B cell (primary cell): ENCODE data around the gene UTS2B. TPM values are rescaled to one million over a fixed set of nuclear protein-coding genes. Genes with fewer than 3 reads are reported as not detected.

Experiments
- ATAC-seq: fragments of 200-7000 bp; cut with Tn5 transposase; one replicate; pipeline ENCODE4 v1.10.0; 2021; ENCODE audit warnings: low read depth, mild to moderate bottlenecking, moderate number of reproducible peaks, moderate library complexity
- CTCF ChIA-PET: fragments of 350-600 bp; sonication (Branson Sonifier 250); formaldehyde crosslinking; loops from one replicate; lab custom pipeline; 2021; ENCODE audit warnings: antibody characterized with exemption, inconsistent platforms; lab: Charles Lee
- POLR2A ChIA-PET: fragments of 350-600 bp; sonication (Branson Sonifier 250); formaldehyde crosslinking; loops from one replicate; lab custom pipeline; 2021; ENCODE audit warnings: antibody characterized with exemption; lab: Charles Lee
- DNase-seq: peaks from one replicate; pipeline ENCODE4 v3.0.0; 2013
- H2AFZ ChIP-seq: 2 replicates; pipeline ENCODE4 v1.6.1; 2012; ENCODE audit warnings: mild to moderate bottlenecking, low read depth, low read length; ENCODE audit not compliant: insufficient read depth, poor library complexity, severe bottlenecking
- H3K27ac ChIP-seq, 2 donors: 1 replicate in 1 of 2; 2 replicates in 1 of 2; pipeline ENCODE4 v1.5.1; 2012 to 2013; ENCODE audit warnings: low read length in 2 of 2, mild to moderate bottlenecking in 2 of 2, moderate library complexity in 1 of 2
- H3K27me3 ChIP-seq, 4 experiments: fragments of 200-600 bp in 1 of 4; sonication (generic) in 1 of 4; replicated peaks in 1 of 4; 1 replicate in 2 of 4; 2 replicates in 2 of 4; pipeline versions ENCODE4 v1.6.1 to v1.7.0; 2013 to 2016; ENCODE audit warnings: low read length in 3 of 4, mild to moderate bottlenecking in 2 of 4, mixed read lengths in 1 of 4, moderate library complexity in 1 of 4; ENCODE audit not compliant: insufficient read depth in 4 of 4, control insufficient read depth in 3 of 4; ENCODE audit errors: control extremely low read depth in 1 of 4
- H3K36me3 ChIP-seq, 2 experiments: replicated peaks in 1 of 2; 1 replicate in 1 of 2; 2 replicates in 1 of 2; pipeline versions ENCODE4 v1.6.1 to v1.7.1; 2013; ENCODE audit warnings: low read length in 1 of 2; ENCODE audit not compliant: insufficient read depth in 2 of 2, control insufficient read depth in 1 of 2; ENCODE audit errors: control extremely low read depth in 1 of 2, extremely low read depth in 1 of 2
- H3K4me1 ChIP-seq, 2 donors: fragments of 200-600 bp in 1 of 2; sonication (generic) in 1 of 2; 1 replicate in 1 of 2; 2 replicates in 1 of 2; pipeline versions ENCODE4 v1.5.1 to v1.6.1; 2013 to 2017; ENCODE audit warnings: low read length in 2 of 2; ENCODE audit not compliant: control insufficient read depth in 2 of 2, insufficient read depth in 2 of 2
- H3K4me2 ChIP-seq: replicated peaks from 2 replicates; pipeline ENCODE3; 2012; ENCODE audit warnings: mild to moderate bottlenecking, low read depth, low read length; ENCODE audit not compliant: poor library complexity, severe bottlenecking
- H3K4me3 ChIP-seq, 5 experiments: fragments of 200-600 bp in 1 of 5; sonication (generic) in 1 of 5; 1 replicate in 3 of 5; 2 replicates in 2 of 5; pipeline versions ENCODE4 v1.5.1 to v1.7.0; 2011 to 2016; ENCODE audit warnings: low read length in 4 of 5, mild to moderate bottlenecking in 4 of 5, low read depth in 2 of 5, control low read depth in 1 of 5, moderate library complexity in 1 of 5; ENCODE audit not compliant: insufficient read depth in 1 of 5; ENCODE audit errors: control extremely low read depth in 1 of 5, extremely low read depth in 1 of 5
- H3K79me2 ChIP-seq: fragments of 200-600 bp; sonication (generic); one replicate; pipeline ENCODE4 v1.6.0; 2016; ENCODE audit warnings: low read length; ENCODE audit not compliant: control insufficient read depth, insufficient read depth
- H3K9ac ChIP-seq: fragments of 200-600 bp; sonication (generic); 2 replicates; pipeline ENCODE4 v1.6.1; 2017; ENCODE audit warnings: mild to moderate bottlenecking, low read length, moderate library complexity
- H3K9me3 ChIP-seq, 3 donors: one replicate each; pipeline versions ENCODE4 v1.6.1 to v1.7.1; 2013; ENCODE audit warnings: low read length in 2 of 3; ENCODE audit not compliant: control insufficient read depth in 2 of 3, insufficient read depth in 1 of 3; ENCODE audit errors: control extremely low read depth in 1 of 3
- H4K20me1 ChIP-seq: 2 replicates; pipeline ENCODE4 v1.6.0; 2012; ENCODE audit warnings: mild to moderate bottlenecking, low read length; ENCODE audit not compliant: insufficient read depth, control insufficient read depth, poor library complexity, severe bottlenecking
- H3K27ac Mint-ChIP-seq: one replicate; pipeline ENCODE4 v1.8.0; 2021; ENCODE audit warnings: mixed read lengths
- H3K27me3 Mint-ChIP-seq: one replicate; pipeline ENCODE4 v1.8.0; 2021; ENCODE audit warnings: mixed read lengths
- H3K4me1 Mint-ChIP-seq: one replicate; pipeline ENCODE4 v1.8.0; 2021; ENCODE audit warnings: mixed read lengths
- H3K4me3 Mint-ChIP-seq: one replicate; pipeline ENCODE4 v1.8.0; 2021; ENCODE audit warnings: mixed read lengths
- H3K9me3 Mint-ChIP-seq: one replicate; pipeline ENCODE4 v1.8.0; 2022; ENCODE audit warnings: mixed read lengths; ENCODE audit not compliant: insufficient read depth
- CTCF ChIP-seq: fragments of 200-600 bp; IDR thresholded peaks from one replicate; pipeline ENCODE4 v1.8.0; 2022; ENCODE audit warnings: antibody characterized with exemption, mild to moderate bottlenecking
- EZH2 ChIP-seq: IDR thresholded peaks from 2 replicates; pipeline ENCODE4 v1.6.1; 2012; ENCODE audit warnings: borderline replicate concordance, low read depth, mild to moderate bottlenecking, moderate library complexity, low read length; ENCODE audit not compliant: insufficient read depth, poor library complexity, severe bottlenecking
- WGBS: methylation state at CpG from one replicate; pipeline ENCODE4 v1.1.5; 2013; ENCODE audit warnings: missing lambda C conversion rate; ENCODE audit not compliant: insufficient coverage; 5-methylcytosine and 5-hydroxymethylcytosine counted together
- intact Hi-C: fragments of 100-400 bp; cut with micrococcal nuclease; formaldehyde crosslinking; loops from one replicate; pipeline ENCODE4 v1.10.0; 2022
- polyA plus RNA-seq: library from polyadenylated mRNA; depleted of rRNA; stranded (reverse); fragments of >200 nt; gene quantifications from 2 replicates; pipeline ENCODE4 v1.2.3, GENCODE V29; 2012
- total RNA-seq, 2 donors: library from RNA; stranded (reverse); fragments of 120-200 nt in 1 of 2; gene quantifications; 1 replicate in 1 of 2; 2 replicates in 1 of 2; pipeline versions ENCODE4 v1.2.3 to v1.2.4, GENCODE V29; 2013 to 2022

The UTS2B gene
- total and polyA plus RNA-seq, 2 donors (not counting 1 experiment from before 2014, with no cell fraction given): 1.8 to 2.0 TPM

- TF ChIP-seq CTCF: no peak
- no peak for TF ChIP-seq EZH2
- Histone ChIP-seq H3K27ac (no peak overlapping the region), H3K27me3 (no peaks in the 10 kb centered on the region), H3K9ac (no peak overlapping the region), H3K9me3 (peaks cover 0 to 9% (median 0%) of the 10 kb centered on the region in 3 donors), H3K4me2 (no peak overlapping the region), H4K20me1 (no peaks in the 10 kb centered on the region), H3K79me2 (no peaks in the 10 kb centered on the region), H3K36me3 (no peaks in the 10 kb centered on the region), H3K4me3 (no peak overlapping the region), H3K4me1 (no peaks in the 10 kb centered on the region), H2AFZ (no peak overlapping the region)
- 94% methylated on average over 5 of the region's 5 CpGs for WGBS
- DNase-seq (no peak), ATAC-seq (no peak)
- CTCF ChIA-PET: no interaction called here
- Mint-ChIP-seq H3K9me3 (no peaks in the 10 kb centered on the region), H3K27me3 (no peaks in the 10 kb centered on the region), H3K4me3 (no peak overlapping the region), H3K4me1 (no peaks in the 10 kb centered on the region), H3K27ac (no peak overlapping the region)
- intact Hi-C loops: no loop called here
- POLR2A ChIA-PET: interaction anchor here (0.6 kb wide), 1 partner anchor 87 kb away, joined by 3 read pairs; no protein-coding TSS in a partner anchor
Observed at GRCh38 chr3:191320316-191320715, 10.0 kb downstream of the UTS2B start.

- no peak overlapping the region for H3K27ac Mint-ChIP-seq
- no peak overlapping the region for H3K4me3 Mint-ChIP-seq
- no peak for DNase-seq
- H3K79me2 ChIP-seq: no peaks in the 10 kb centered on the region
- 96% methylated on average over 39 of the region's 40 CpGs for WGBS
- H3K4me1 Mint-ChIP-seq: no peaks in the 10 kb centered on the region
- ChIA-PET CTCF (interaction anchor here (0.9 kb wide), 1 partner anchor 21 kb away, joined by 3 read pairs; no protein-coding TSS in a partner anchor), POLR2A (no interaction called here)
- no peaks in the 10 kb centered on the region for H3K27me3 Mint-ChIP-seq
- no peak overlapping the region for H3K4me3 ChIP-seq
- H2AFZ ChIP-seq: no peak overlapping the region
- no peak overlapping the region for H3K27ac ChIP-seq
- no peaks in the 10 kb centered on the region for H4K20me1 ChIP-seq
- H3K9ac ChIP-seq: no peak overlapping the region
- ATAC-seq: no peak
- H3K9me3 ChIP-seq: peaks cover 0 to 9% (median 0%) of the 10 kb centered on the region in 3 donors
- intact Hi-C loops: no loop called here
- no peaks in the 10 kb centered on the region for H3K4me1 ChIP-seq
- no peaks in the 10 kb centered on the region for H3K36me3 ChIP-seq
- H3K9me3 Mint-ChIP-seq: no peaks in the 10 kb centered on the region
- H3K27me3 ChIP-seq: no peaks in the 10 kb centered on the region
- no peak for TF ChIP-seq CTCF
- no peak for TF ChIP-seq EZH2
- H3K4me2 ChIP-seq: no peak overlapping the region
Observed at GRCh38 chr3:191316876-191317603, 13.3 kb downstream of the UTS2B start.
